Vagina (tissue), 2 donors: ENCODE measurements around the gene KCNH1. TPM values are rescaled to one million over a fixed set of nuclear protein-coding genes. Genes with fewer than 3 reads are reported as not detected.

ENCODE experiments used
- DNase-seq, 2 donors: peaks; one replicate each; pipeline ENCODE4 v3.0.0-alpha.2; 2017; ENCODE audit errors: extremely low spot score in 2 of 2
- H3K27ac ChIP-seq: fragments of 200-600 bp; sonication (generic); one replicate; pipeline ENCODE4 v1.5.1; 2019
- H3K27me3 ChIP-seq: fragments of 200-600 bp; sonication (generic); one replicate; pipeline ENCODE4 v1.5.1; 2019
- H3K36me3 ChIP-seq, 2 donors: fragments of 200-600 bp; sonication (generic); one replicate each; pipeline ENCODE4 v1.5.1; 2017 to 2019
- H3K4me1 ChIP-seq: fragments of 200-600 bp; sonication (generic); one replicate; pipeline ENCODE4 v1.5.1; 2019
- H3K4me3 ChIP-seq, 2 donors: fragments of 200-600 bp; sonication (generic); 1 replicate in 1 of 2; 2 replicates in 1 of 2; pipeline ENCODE4 v1.5.1; 2016 to 2019
- H3K9me3 ChIP-seq: fragments of 200-600 bp; sonication (generic); one replicate; pipeline ENCODE4 v1.5.1; 2019
- CTCF ChIP-seq, 3 experiments: fragments of 450-650 bp in 2 of 3; fragments of 200-600 bp in 1 of 3; sonication (generic) in 1 of 3; IDR thresholded peaks; one replicate each; pipeline ENCODE4 v1.5.1; 2017 to 2019; ENCODE audit warnings: antibody characterized with exemption in 3 of 3, mild to moderate bottlenecking in 2 of 3, moderate library complexity in 2 of 3
- POLR2A ChIP-seq, 2 donors: fragments of 450-650 bp; IDR thresholded peaks; one replicate each; pipeline ENCODE4 v1.6.1; 2017; ENCODE audit warnings: antibody characterized with exemption in 2 of 2, mild to moderate bottlenecking in 2 of 2, moderate library complexity in 2 of 2
- POLR2AphosphoS5 ChIP-seq, 2 donors: sonication (generic); formaldehyde crosslinking; IDR thresholded peaks; one replicate each; pipeline ENCODE4 v1.9.0; 2017; ENCODE audit warnings: antibody characterized with exemption in 2 of 2, mild to moderate bottlenecking in 2 of 2, low read depth in 1 of 2; ENCODE audit not compliant: insufficient read depth in 1 of 2
- intact Hi-C: fragments of 100-400 bp; cut with DNase I; formaldehyde crosslinking; loops from one replicate; pipeline ENCODE4 v1.15.1; 2023
- total RNA-seq: library from RNA; depleted of rRNA; stranded (reverse); fragments of >200 nt; gene quantifications from one replicate; pipeline ENCODE4 v1.2.3, GENCODE V29; 2016

Gene KCNH1
- total RNA-seq, 1 donor from 2014 or later = 3.9 TPM

- no peak overlapping the region for H3K4me3 ChIP-seq
- TF ChIP-seq POLR2A (IDR thresholded peaks at IDR 0.05) (no peak), CTCF (IDR thresholded peaks at IDR 0.05) (no peak)
- H3K9me3 ChIP-seq = no peaks in the 10 kb centered on the region
- H3K36me3 ChIP-seq = no peaks in the 10 kb centered on the region
- no peak for DNase-seq
- no peaks in the 10 kb centered on the region for H3K4me1 ChIP-seq
- H3K27me3 ChIP-seq = peaks cover 4% of the 10 kb centered on the region
- H3K27ac ChIP-seq = no peak overlapping the region
- intact Hi-C loops = no loop called here
Measured at GRCh38 chr1:211127166-211127565, 6.8 kb downstream of the KCNH1 start.

GRCh38 chr1:211126622-211127021 is 7.3 kb downstream of the KCNH1 start:
- no peak for TF ChIP-seq POLR2AphosphoS5 (IDR thresholded peaks at IDR 0.05; ENCODE audit: insufficient read depth in 1 of 2, low read depth in 1 of 2)
- TF ChIP-seq CTCF (IDR thresholded peaks at IDR 0.05) = no peak
- no peak for TF ChIP-seq POLR2A (IDR thresholded peaks at IDR 0.05)
- H3K4me1 ChIP-seq = no peaks in the 10 kb centered on the region
- DNase-seq = no peak
- no peaks in the 10 kb centered on the region for H3K9me3 ChIP-seq
- no peak overlapping the region for H3K27ac ChIP-seq
- H3K27me3 ChIP-seq = peaks cover 4% of the 10 kb centered on the region
- H3K36me3 ChIP-seq = no peaks in the 10 kb centered on the region
- intact Hi-C loops = no loop called here
- H3K4me3 ChIP-seq = no peak overlapping the region

- TF ChIP-seq CTCF (IDR thresholded peaks at IDR 0.05) = no peak
- TF ChIP-seq POLR2AphosphoS5 (IDR thresholded peaks at IDR 0.05; ENCODE audit: insufficient read depth in 1 of 2, low read depth in 1 of 2) = no peak
- TF ChIP-seq POLR2A (IDR thresholded peaks at IDR 0.05) = no peak
- intact Hi-C loops = no loop called here
- H3K27ac ChIP-seq = no peak overlapping the region
- no peaks in the 10 kb centered on the region for H3K27me3 ChIP-seq
- H3K4me3 ChIP-seq = no peak overlapping the region
- no peaks in the 10 kb centered on the region for H3K4me1 ChIP-seq
- H3K9me3 ChIP-seq = no peaks in the 10 kb centered on the region
- no peak for DNase-seq
- H3K36me3 ChIP-seq = no peaks in the 10 kb centered on the region
Measured at GRCh38 chr1:211118407-211119102, 15.4 kb downstream of the KCNH1 start.

GRCh38 chr1:211114446-211114845 is 19.5 kb downstream of the KCNH1 start:
- no peak for DNase-seq
- Histone ChIP-seq H3K9me3 (no peaks in the 10 kb centered on the region), H3K4me3 (no peak overlapping the region), H3K4me1 (no peaks in the 10 kb centered on the region), H3K27ac (no peak overlapping the region), H3K27me3 (no peaks in the 10 kb centered on the region), H3K36me3 (no peaks in the 10 kb centered on the region)
- no peak for TF ChIP-seq CTCF (IDR thresholded peaks at IDR 0.05)
- no peak for TF ChIP-seq POLR2AphosphoS5 (IDR thresholded peaks at IDR 0.05; ENCODE audit: insufficient read depth in 1 of 2, low read depth in 1 of 2)
- no peak for TF ChIP-seq POLR2A (IDR thresholded peaks at IDR 0.05)
- intact Hi-C loops = no loop called here

- H3K27ac ChIP-seq = no peak overlapping the region
- no peaks in the 10 kb centered on the region for H3K36me3 ChIP-seq
- H3K4me1 ChIP-seq = no peaks in the 10 kb centered on the region
- no peak overlapping the region for H3K4me3 ChIP-seq
- intact Hi-C loops = no loop called here
- H3K27me3 ChIP-seq = no peaks in the 10 kb centered on the region
- TF ChIP-seq POLR2A (IDR thresholded peaks at IDR 0.05) (no peak), POLR2AphosphoS5 (IDR thresholded peaks at IDR 0.05; ENCODE audit: insufficient read depth in 1 of 2, low read depth in 1 of 2) (no peak), CTCF (IDR thresholded peaks at IDR 0.05) (no peak)
- no peaks in the 10 kb centered on the region for H3K9me3 ChIP-seq
- DNase-seq = no peak
Measured at GRCh38 chr1:211113566-211113965, 20.4 kb downstream of the KCNH1 start.
